HS-5 (cell line): ENCODE data around the gene ERICH6.

Source experiments
- DNase-seq: peaks from one replicate; pipeline ENCODE4 v3.0.0-alpha.2; 2012; ENCODE audit warnings: low read depth

ERICH6 gene

DNA sequence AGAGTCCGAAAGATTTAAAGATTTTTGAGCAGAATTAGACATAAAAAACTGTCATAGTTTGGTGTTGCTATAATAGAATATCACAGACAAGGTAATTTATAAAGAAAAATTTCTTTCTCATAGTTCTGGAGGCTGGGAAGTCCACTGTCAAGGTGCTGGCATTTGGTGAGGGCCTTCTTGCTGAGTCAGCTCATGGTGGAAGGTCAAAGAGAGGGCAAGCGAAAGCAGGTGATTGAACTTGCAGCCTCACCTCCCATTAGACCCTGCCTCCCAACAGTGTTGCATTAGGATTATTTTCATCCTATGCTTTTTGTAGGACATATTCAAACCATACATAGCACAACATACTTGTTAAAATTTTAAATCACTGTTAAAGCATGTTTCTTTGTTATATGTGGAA is 90.7 kb downstream of the ERICH6 start:
- DNase-seq, result no peak

DNA sequence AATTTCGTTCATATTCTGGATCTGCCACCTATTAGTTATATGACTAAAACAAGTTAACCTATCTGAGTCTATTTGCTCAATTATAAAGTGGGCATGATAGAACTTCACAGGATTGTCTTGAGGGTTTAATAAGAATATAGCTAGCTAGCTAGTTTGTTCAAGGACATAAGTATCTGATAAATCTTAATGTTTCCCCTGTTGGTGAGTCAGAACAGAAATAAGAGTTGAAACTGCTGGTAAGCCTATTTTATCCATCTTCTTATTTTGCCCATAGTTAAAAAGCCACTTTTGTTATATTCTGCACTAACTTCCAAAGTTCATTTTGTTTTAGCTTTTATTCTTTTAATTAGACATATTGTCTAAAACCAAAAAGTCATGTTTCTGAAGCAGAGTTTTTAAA is 91.2 kb downstream of the ERICH6 start:
- no peak for DNase-seq

DNA sequence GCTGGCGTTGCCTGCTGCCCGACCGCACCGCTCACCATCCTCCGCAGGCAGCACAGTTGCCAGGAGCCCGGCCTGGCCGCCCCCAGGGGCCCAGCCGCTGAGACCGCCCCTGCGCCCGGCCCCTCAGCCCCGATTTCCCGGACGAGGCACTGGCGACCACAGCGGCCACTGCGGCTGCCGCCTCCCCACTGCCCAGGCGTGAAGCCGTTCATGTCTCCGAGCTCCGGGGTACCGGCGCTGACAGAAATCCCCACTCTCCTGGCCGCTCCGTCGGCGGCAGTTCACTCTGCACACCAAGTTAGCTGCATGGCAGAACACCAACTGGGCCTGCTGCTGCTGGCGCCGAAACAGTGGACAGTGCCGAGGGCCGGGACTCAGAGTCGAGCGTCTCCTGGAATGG is 92.1 kb downstream of the ERICH6 start:
- DNase-seq, result no peak

DNA sequence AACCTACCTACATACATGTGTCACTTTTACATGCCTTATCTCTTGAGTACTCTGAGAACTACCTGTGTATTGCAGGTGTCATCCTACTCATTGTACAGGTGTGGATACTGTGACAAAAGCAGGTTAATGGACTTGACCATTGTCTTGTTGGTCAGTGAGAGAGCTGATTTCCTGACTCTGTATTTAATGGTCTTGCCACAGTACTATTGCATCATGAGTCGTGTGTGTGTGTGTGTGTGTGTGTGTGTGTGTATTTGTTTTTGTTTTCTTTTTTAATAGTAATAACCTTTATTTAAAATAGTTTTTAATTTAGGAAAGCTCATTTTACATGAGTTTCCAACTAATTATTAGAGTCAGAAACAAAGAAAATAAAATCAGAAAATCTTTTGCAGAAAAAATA is 92.9 kb downstream of the ERICH6 start:
- no peak for DNase-seq

DNA sequence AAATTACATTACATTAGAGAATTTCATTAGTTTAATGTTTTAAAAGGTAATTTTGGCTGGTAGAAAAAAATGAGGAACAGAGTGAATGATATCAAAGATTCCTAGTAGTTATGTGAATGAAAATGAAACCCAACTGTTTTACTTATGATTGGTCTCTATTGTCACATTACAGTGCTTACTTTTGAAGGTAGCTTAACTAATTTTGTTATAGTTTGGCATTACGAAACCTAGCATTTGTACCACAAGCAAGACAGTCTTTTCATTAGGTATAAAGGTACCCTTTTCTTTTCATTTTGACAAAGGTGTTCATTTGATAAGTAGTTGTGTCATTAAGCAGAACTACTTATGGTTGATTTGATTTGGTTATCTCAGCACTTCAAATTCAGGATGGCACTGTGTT is 93.7 kb downstream of the ERICH6 start:
- no peak for DNase-seq
